Activated CD4-positive, alpha-beta T cell treated with anti-CD3 and anti-CD28 coated beads for 36 hours (primary cell): Measurements from ENCODE around the gene LYZL1. TPM values are rescaled to one million over a fixed set of nuclear protein-coding genes. Genes with fewer than 3 reads are reported as not detected.
A peak's percentile ranks its signal among the peaks of the same experiment; 100 is the strongest.
"Not testable (repeated sequence)": the region's sequence is repeated elsewhere in the genome, so short reads cannot be mapped to it uniquely, and the experiment has no call there.

ENCODE experiments used
- ATAC-seq: fragments of 200-7000 bp; cut with Tn5 transposase; one replicate; pipeline ENCODE4 v1.10.0; 2021; ENCODE audit warnings: mild to moderate bottlenecking, moderate library complexity
- CTCF ChIA-PET: fragments of 350-600 bp; sonication (Branson Sonifier 250); formaldehyde crosslinking; loops from one replicate; lab custom pipeline; 2021; ENCODE audit warnings: antibody characterized with exemption; lab: Charles Lee
- POLR2A ChIA-PET: fragments of 350-600 bp; sonication (Branson Sonifier 250); formaldehyde crosslinking; loops from one replicate; lab custom pipeline; 2021; ENCODE audit warnings: antibody characterized with exemption, inconsistent platforms; lab: Charles Lee
- DNase-seq: peaks from one replicate; pipeline ENCODE4 v3.0.0-alpha.2; 2020
- H3K27ac Mint-ChIP-seq: one replicate; pipeline ENCODE4 v1.8.0; 2021; ENCODE audit warnings: mixed read lengths
- H3K27me3 Mint-ChIP-seq: one replicate; pipeline ENCODE4 v1.8.0; 2021; ENCODE audit warnings: mixed read lengths
- H3K36me3 Mint-ChIP-seq: one replicate; pipeline ENCODE4 v1.8.0; 2021; ENCODE audit warnings: low read depth, mixed read lengths
- H3K4me1 Mint-ChIP-seq: one replicate; pipeline ENCODE4 v1.8.0; 2021; ENCODE audit warnings: mixed read lengths
- H3K4me3 Mint-ChIP-seq: one replicate; pipeline ENCODE4 v1.8.0; 2021; ENCODE audit warnings: mild to moderate bottlenecking, moderate library complexity, mixed read lengths
- H3K9me3 Mint-ChIP-seq: one replicate; pipeline ENCODE4 v1.8.0; 2021; ENCODE audit warnings: low read depth, mixed read lengths
- intact Hi-C, 2 experiments: fragments of 100-400 bp; cut with DNase I in 1 of 2; cut with micrococcal nuclease in 1 of 2; formaldehyde crosslinking; loops; one replicate each; pipeline versions ENCODE4 v1.14.2 to v1.15.1; 2022 to 2024; cut with DNase I, micrococcal nuclease
- total RNA-seq, 2 experiments: library from RNA; stranded (reverse); gene quantifications; one replicate each; pipeline ENCODE4 v1.2.3, GENCODE V29; 2021

Gene LYZL1
- total RNA-seq, result not detected

DNA sequence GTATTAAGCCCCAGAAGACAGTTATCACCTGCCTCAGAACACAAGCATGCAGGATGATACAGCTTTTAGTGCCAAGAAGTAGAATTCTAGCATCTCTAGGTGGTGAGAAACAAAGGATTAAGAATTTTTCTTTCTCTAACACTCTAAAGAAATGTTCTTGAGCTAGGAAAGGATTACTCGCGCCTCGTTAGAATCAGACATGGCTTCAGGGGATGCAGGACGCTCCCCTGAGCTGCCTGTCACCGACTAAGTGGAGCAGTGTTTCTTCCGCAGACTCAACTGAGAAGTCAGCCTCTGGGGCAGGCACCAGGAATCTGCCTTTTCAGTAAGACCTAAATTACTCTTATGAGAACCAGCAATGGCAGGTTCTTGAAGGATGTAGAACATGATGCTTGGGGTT, at the start of gene LYZL1:
LYZL1 (plus strand) TSS at position 165 of the 400 bp plus-strand sequence. CDS start 2,798 bp downstream, outside the sequence.
- H3K27me3 Mint-ChIP-seq, result peaks cover 15% of the 10 kb centered on the region
- ATAC-seq, H3K4me1 Mint-ChIP-seq, DNase-seq, H3K36me3 Mint-ChIP-seq, H3K4me3 Mint-ChIP-seq, intact Hi-C loops, H3K9me3 Mint-ChIP-seq, H3K27ac Mint-ChIP-seq, POLR2A ChIA-PET: not testable (repeated sequence)
- CTCF ChIA-PET, result interaction anchor here (0.6 kb wide), 1 partner anchor 340 kb away, joined by 3 read pairs; no protein-coding TSS in a partner anchor

DNA sequence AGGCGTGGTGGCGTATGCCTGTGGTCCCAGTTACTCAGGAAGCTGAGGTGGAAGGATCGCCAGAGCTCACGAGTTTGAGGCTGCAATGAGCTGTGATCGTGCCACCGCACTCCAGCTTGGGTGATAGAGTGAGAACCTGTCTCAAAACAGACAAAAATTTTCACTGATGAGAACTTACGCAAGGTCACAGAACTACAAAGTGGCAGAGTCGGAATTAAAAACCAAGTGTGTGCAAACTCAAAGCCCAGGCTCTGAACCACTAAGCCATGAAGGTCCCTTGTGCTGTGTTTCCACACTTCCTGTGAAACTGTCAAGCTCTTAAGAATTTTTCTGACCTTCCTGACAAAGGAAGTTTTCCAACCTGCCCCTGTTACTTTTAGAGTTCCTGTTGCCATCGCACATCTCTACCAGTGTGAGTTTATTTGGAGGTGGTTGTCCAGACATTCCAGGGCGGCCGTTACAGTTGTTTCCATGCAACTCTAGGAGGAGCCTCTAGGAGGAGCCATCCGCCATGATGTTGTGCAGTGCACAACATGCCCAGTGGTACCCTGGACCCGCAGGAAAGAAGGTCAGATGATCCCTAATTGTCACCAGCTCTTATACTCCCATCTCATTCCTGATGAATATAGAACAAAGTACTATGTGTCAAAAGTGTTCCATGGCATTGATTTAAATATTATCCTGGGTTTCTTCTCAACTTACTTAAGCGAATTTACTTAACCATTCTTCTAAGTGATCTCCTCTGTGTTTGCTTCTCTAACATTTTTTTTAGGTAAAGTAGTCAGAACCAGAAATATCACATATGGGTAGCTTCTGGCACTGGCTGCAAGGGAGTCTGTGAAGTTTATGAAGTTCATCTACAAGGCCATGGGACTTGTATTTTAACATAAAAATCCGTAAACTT, 49.0 kb upstream of the LYZL1 start:
- DNase-seq, result peak; percentile 8

DNA sequence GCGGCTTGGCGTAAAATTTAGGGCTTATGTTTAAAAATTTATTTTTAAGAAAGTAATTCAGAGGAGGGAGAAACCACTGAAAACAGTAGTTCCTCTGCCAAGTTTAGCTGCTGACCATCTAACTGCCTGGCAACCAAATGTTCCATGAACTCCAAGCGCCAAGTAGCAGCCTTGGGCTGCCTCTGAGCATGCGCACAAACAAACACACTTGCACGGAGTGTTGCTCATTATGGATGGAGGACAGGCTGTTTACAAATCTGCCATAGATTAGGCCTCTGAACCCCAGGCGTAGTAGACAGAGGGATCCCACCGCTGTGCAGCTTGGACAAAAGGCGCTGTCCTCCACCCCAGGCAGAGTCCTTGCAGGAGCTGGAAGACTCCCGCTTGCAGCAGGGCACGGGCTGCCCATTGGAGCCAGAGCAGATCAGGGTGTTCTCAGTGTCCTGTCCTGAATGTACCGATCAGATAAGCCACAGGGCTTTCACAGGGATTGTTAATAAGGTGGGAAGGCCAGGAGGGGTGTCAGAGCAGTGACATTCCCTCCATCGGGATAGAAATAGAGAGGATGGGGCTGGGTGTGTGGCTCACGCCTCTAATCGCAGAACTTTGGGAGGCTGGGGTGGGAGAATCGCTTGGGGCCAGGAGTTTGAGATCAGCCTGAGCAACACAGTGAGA, 47.7 kb upstream of the LYZL1 start:
- Mint-ChIP-seq H3K27ac (no peak overlapping the region), H3K27me3 (peaks cover 9% of the 10 kb centered on the region), H3K4me1 (no peaks in the 10 kb centered on the region), H3K9me3 (no peaks in the 10 kb centered on the region), H3K4me3 (no peak overlapping the region), H3K36me3 (no peaks in the 10 kb centered on the region)
- DNase-seq, result no peak
- no peak for ATAC-seq
- POLR2A ChIA-PET, result no interaction called here
- CTCF ChIA-PET, result no interaction called here
- intact Hi-C loops, result no loop called here

More for the DNA sequence above, 49.0 kb upstream of the LYZL1 start:
- intact Hi-C loops, result no loop called here
- Mint-ChIP-seq H3K9me3 (no peaks in the 10 kb centered on the region), H3K27ac (no peak overlapping the region), H3K36me3 (no peaks in the 10 kb centered on the region), H3K4me3 (no peak overlapping the region), H3K27me3 (peaks cover 5% of the 10 kb centered on the region), H3K4me1 (no peaks in the 10 kb centered on the region)
- no peak for ATAC-seq
- ChIA-PET POLR2A (no interaction called here), CTCF (interaction anchor here (0.6 kb wide), 1 partner anchor 763 kb away, joined by 3 read pairs; no protein-coding TSS in a partner anchor)

DNA sequence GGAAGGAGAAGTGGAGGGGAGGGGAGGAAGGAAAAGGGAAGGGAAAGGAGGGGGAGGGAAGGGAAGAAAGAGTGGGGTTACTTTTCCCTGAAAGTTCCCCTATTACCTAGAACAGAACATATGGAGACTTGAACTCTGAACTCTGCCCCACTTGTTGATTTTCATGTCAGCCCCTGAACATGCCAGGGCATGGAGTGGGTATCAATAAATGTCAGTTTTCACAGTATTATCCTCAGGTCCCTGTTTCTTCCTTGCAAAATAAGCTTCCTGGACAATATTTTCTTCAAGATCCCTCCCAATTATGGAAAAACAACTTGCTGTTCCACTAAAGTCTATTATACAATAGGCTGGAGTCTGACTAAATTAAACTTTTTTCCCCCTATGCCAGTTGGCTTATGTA, 46.9 kb upstream of the LYZL1 start:
- no peak overlapping the region for H3K27ac Mint-ChIP-seq
- H3K4me3 Mint-ChIP-seq, result no peak overlapping the region
- ChIA-PET CTCF (no interaction called here), POLR2A (no interaction called here)
- peaks cover 9% of the 10 kb centered on the region for H3K27me3 Mint-ChIP-seq
- intact Hi-C loops, result no loop called here
- H3K36me3 Mint-ChIP-seq, result no peaks in the 10 kb centered on the region
- ATAC-seq (no peak), DNase-seq (no peak)
- H3K4me1 Mint-ChIP-seq, result no peaks in the 10 kb centered on the region
- H3K9me3 Mint-ChIP-seq, result no peaks in the 10 kb centered on the region

DNA sequence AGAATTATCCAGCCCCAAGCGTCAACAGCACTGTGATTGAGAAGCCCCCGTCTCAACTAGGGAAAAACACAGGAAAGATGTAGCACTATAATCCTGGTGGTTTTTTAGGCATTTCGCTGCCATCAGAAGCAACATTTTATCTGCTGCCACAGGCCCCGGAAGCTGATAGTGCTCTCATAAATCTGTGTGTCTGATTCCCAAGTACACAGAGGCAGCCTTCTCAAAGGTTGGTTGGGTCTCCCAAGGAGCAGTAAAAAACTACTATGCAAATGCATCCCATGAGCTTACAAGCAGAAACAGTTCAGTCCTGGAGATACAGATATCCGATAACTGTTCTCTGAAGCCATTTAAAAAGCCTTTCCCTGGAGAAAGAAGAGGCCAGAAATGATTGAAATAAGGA, 45.8 kb upstream of the LYZL1 start:
- ChIA-PET CTCF (interaction anchor here (1.0 kb wide), 1 partner anchor 15 kb away, joined by 4 read pairs; no protein-coding TSS in a partner anchor), POLR2A (no interaction called here)
- Mint-ChIP-seq H3K27ac (no peak overlapping the region), H3K27me3 (peaks cover 11% of the 10 kb centered on the region), H3K4me1 (no peaks in the 10 kb centered on the region), H3K36me3 (no peaks in the 10 kb centered on the region), H3K9me3 (no peaks in the 10 kb centered on the region), H3K4me3 (no peak overlapping the region)
- intact Hi-C loops, result no loop called here
- ATAC-seq (no peak), DNase-seq (no peak)

DNA sequence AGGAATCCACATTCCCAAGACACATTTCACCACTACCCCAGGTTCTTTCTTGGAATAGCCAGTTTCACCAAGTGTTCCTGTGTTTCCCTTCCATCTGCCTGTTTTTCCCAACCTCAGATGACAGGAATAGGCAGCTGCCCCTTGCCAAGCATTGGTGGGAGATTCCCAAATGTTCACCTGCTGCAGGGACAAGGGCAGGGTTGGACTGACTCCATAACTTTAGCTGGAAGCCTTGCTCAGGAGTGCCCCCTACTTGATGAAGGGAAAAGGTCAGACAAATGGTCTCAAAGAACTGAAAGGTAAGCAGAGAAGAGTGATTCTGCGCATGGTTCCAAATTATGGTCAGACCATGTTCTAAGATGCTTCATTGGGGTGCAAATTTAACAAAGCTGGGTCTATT, 45.1 kb upstream of the LYZL1 start:
- Mint-ChIP-seq H3K9me3 (no peaks in the 10 kb centered on the region), H3K4me1 (no peaks in the 10 kb centered on the region), H3K36me3 (no peaks in the 10 kb centered on the region), H3K4me3 (no peak overlapping the region), H3K27me3 (peaks cover 13% of the 10 kb centered on the region), H3K27ac (no peak overlapping the region)
- intact Hi-C loops, result no loop called here
- POLR2A ChIA-PET, result no interaction called here
- ATAC-seq (no peak), DNase-seq (no peak)
- CTCF ChIA-PET, result interaction anchor here (0.6 to 1.0 kb wide), 2 partner anchors 16 to 84 kb away, joined by 3 to 4 read pairs; no protein-coding TSS in a partner anchor

DNA sequence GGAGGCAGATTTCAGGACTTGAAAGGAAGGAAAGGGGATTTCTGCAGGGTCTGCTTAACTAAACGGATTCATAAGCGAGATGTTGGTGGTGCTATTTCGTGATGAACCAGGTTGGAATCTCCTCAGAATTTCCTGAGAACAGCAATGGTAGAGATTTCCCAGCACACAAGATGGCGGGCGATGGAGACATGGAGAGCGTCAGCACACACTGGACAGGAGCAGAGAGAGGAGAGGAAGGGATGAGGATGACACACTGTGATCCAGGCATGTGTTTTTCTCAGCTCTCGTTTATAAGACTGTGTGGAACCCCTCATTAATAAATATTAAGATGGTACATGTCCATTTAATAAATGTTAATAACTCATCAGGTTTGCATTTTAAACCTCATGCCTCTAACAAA, 43.9 kb upstream of the LYZL1 start:
- no peak for DNase-seq
- Mint-ChIP-seq H3K9me3 (no peaks in the 10 kb centered on the region), H3K4me1 (no peaks in the 10 kb centered on the region), H3K4me3 (no peak overlapping the region), H3K27ac (no peak overlapping the region), H3K27me3 (peaks cover 14% of the 10 kb centered on the region), H3K36me3 (no peaks in the 10 kb centered on the region)
- ChIA-PET POLR2A (no interaction called here), CTCF (no interaction called here)
- intact Hi-C loops, result no loop called here
- no peak for ATAC-seq

DNA sequence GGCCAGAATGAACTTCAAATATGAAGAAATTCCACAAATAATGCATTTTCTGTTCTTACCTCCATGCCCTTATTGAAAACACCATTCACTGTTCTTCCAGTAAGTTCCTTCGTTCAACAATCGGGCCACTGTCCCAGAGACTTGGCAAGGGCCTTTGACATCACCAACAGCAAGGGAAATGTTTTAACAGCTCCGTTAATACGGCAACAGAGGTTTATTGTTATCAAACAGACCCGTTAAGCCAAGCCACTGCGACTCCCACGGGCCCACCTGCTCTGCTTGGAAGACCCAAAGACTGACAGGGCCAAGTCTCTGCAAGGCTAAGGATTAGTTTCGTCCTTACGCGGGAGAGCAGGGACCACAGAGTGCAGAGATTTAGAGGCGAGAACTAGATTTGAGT, 43.4 kb upstream of the LYZL1 start:
- Mint-ChIP-seq H3K4me3 (no peak overlapping the region), H3K36me3 (no peaks in the 10 kb centered on the region), H3K27me3 (peaks cover 15% of the 10 kb centered on the region), H3K4me1 (no peaks in the 10 kb centered on the region), H3K9me3 (no peaks in the 10 kb centered on the region), H3K27ac (no peak overlapping the region)
- intact Hi-C loops, result no loop called here
- ATAC-seq (no peak), DNase-seq (no peak)
- CTCF ChIA-PET, result no interaction called here
- POLR2A ChIA-PET, result no interaction called here

DNA sequence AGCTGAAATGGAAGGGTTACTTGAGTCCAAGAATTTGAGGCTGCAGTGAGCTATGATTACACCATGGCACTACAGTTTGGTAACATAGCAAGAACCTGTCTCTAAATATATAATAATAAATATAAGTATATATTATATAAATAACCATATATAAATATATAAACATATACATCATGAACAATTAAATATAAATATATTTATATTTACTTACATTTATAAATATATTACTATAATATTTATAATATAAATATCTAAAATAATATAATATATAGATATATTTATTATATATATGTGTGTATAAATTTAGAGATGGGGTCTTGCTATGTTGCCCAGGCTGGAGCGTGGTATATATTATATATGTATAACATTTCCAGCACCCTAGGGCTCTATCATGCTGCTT, 42.4 kb upstream of the LYZL1 start:
- ATAC-seq (no peak), DNase-seq (no peak)
- no peaks in the 10 kb centered on the region for H3K36me3 Mint-ChIP-seq

DNA sequence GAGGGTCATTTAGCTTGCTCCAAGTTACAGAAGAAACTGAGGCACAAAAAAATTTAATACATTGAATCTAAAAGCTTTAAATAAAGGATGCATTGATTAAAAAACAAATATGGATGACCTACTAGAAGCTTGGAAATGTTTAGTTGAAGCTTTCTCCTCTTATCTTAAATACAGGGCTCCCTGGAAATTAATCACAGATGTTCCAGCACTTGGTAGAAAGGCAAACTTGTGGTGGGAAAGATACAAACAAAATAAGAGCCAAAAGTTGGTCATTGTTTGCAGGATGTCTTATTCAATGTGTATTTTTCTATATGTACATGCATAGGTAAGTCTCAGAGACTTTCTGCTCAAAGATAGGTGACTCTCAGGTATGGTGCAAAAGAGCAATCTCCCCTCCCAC, 40.7 kb upstream of the LYZL1 start:
- CTCF ChIA-PET, result interaction anchor here (0.6 kb wide), 1 partner anchor 235 kb away, joined by 3 read pairs; no protein-coding TSS in a partner anchor
- H3K4me3 Mint-ChIP-seq, result no peak overlapping the region
- no peaks in the 10 kb centered on the region for H3K4me1 Mint-ChIP-seq

More for the DNA sequence above, 42.4 kb upstream of the LYZL1 start:
- Mint-ChIP-seq H3K27ac (no peak overlapping the region), H3K4me3 (no peak overlapping the region), H3K4me1 (no peaks in the 10 kb centered on the region), H3K27me3 (peaks cover 15% of the 10 kb centered on the region), H3K9me3 (no peaks in the 10 kb centered on the region)
- intact Hi-C loops, result no loop called here
- ChIA-PET POLR2A (no interaction called here), CTCF (no interaction called here)

DNA sequence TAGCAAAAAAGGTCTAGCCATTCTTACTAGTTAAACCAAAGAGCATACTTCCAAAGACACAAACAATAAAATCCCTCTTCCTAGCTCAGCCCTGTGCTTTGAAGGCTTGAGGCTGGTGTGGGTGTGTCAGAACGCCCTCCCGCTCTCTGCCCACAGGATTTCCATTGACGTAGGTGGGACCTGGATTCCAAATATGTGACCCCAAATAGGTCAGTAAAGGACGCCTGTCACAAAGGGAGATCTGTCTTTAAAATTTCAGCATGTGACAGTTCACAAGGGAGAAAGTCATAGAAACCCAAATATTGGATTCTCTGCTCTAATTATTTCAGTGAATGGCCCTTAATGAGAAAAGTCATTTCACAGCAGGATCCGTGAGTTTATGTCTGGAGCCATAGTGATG, 39.9 kb upstream of the LYZL1 start:
- H3K27me3 Mint-ChIP-seq, result peaks cover 19% of the 10 kb centered on the region
- H3K4me3 Mint-ChIP-seq, result no peak overlapping the region
- no peaks in the 10 kb centered on the region for H3K9me3 Mint-ChIP-seq
- no peaks in the 10 kb centered on the region for H3K36me3 Mint-ChIP-seq
- no peak for DNase-seq
- ChIA-PET CTCF (no interaction called here), POLR2A (no interaction called here)
- no peak overlapping the region for H3K27ac Mint-ChIP-seq
- no peaks in the 10 kb centered on the region for H3K4me1 Mint-ChIP-seq
- intact Hi-C loops, result no loop called here
- ATAC-seq, result no peak

More for the DNA sequence above, 40.7 kb upstream of the LYZL1 start:
- ATAC-seq (no peak), DNase-seq (no peak)
- H3K27me3 Mint-ChIP-seq, result peaks cover 16% of the 10 kb centered on the region
- H3K9me3 Mint-ChIP-seq, result no peaks in the 10 kb centered on the region
- intact Hi-C loops, result no loop called here
- H3K36me3 Mint-ChIP-seq, result no peaks in the 10 kb centered on the region
- POLR2A ChIA-PET, result no interaction called here
- H3K27ac Mint-ChIP-seq, result no peak overlapping the region
